Left cardiac atrium (tissue), 4 donors: Measurements from ENCODE around the gene ADCY5. TPM values are rescaled to one million over a fixed set of nuclear protein-coding genes. Genes with fewer than 3 reads are reported as not detected.
A peak's percentile ranks its signal among the peaks of the same experiment; 100 is the strongest.

Source experiments
- ATAC-seq, 2 donors: fragments of 200-7000 bp; cut with Tn5 transposase; one replicate each; pipeline ENCODE4 v1.9.1; 2020; ENCODE audit warnings: mild to moderate bottlenecking in 2 of 2, moderate library complexity in 2 of 2
- DNase-seq: peaks from one replicate; pipeline ENCODE4 v3.0.0-alpha.2; 2020
- intact Hi-C, 2 donors: fragments of 100-400 bp; cut with DNase I; formaldehyde crosslinking; loops; one replicate each; pipeline versions ENCODE4 v1.14.1 to v1.15.1; 2022 to 2023
- total RNA-seq, 2 donors: library from RNA; stranded (reverse); fragmentation: NEBNext Ultra II Directional; extraction: Animal tissue kit (Norgen Biotek cat#: 25700); gene quantifications; one replicate each; pipeline ENCODE4 v1.2.1, GENCODE V29; 2021
- donor health status: DM: no; HTN: yes; CAD: no.
- donor health status: DM: no; HTN: yes; CAD: no; lungs with severe emphysema.
- donor health status: DM: yes; HTN: yes; CAD: no.
- donor health status: Dilated cardiomyopathy.

Gene ADCY5
- total RNA-seq, 2 donors from 2014 or later = 104 to 134 TPM

DNA sequence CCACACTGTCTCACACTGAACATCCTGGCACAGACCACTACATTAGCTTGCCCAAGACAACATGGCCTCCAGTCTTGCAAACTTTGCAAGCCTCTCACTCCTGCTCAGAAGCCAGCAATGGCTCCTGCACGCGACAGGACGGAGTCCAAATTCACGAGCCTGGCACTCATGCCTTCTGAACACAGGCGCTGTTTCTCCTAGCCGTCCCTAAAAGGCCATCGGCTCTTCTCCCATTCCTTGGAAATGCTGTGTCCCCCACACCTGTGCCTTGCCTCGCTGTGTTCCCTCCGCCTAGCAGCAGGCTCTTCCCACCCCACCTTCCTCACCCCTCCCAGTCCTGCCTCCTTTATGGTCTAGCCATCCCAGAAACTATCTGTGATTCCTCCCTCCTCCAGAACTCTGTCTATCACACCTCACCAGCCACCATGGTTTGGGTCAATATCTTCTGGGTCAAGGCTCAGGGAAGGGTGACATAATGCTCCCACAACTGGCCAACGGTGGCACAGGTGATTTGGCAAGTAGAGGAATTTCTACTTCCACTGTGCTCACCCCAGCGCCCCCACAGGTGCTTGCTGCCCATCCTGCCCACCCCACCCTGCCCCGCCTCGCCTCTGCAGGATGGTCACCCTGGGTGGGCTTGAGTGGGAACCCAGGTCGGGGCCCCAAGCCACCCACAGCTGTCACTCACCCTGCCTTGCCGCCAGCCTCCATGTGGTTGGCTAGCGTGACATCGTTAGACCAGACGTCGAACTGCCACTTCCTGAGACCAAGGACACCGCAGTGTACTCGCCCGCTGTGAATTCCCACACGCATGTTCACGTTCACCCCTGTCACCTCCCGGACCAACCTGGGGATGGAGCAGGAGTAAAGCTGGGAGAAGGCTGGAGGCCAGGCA, 120.7 kb downstream of the ADCY5 start:
- intact Hi-C loops = loop anchor here (2.0 to 10.0 kb wide), 4 partner anchors 117 to 231 kb away; partner anchors contain the start of gene ADCY5 (in 1 of the 2)
- DNase-seq (no peak), ATAC-seq (no peak)

DNA sequence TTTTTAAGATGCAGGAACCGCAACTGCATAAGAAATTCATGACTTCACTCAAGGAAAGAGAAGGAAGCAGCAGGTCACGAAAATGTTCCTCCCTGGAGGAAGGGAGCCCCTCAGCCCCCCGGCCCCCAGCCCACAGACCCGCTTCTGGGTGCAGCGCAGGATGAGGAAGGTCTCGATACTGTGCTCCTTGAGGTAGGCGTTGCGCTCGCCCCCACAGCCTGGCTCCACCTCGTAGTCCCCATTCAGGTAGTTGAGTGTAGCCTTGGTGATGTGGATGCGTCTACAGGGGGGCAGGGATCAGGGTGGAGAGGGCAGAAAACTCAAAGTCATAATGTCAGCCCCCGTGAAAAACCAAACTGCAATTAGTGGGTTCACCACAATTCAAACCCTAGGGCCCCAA, 121.4 kb downstream of the ADCY5 start:
- DNase-seq (no peak), ATAC-seq (no peak)
- intact Hi-C loops = loop anchor here in 1 of 2 donors (10.0 kb wide), 2 partner anchors 117 to 227 kb away; partner anchors contain the start of gene ADCY5

DNA sequence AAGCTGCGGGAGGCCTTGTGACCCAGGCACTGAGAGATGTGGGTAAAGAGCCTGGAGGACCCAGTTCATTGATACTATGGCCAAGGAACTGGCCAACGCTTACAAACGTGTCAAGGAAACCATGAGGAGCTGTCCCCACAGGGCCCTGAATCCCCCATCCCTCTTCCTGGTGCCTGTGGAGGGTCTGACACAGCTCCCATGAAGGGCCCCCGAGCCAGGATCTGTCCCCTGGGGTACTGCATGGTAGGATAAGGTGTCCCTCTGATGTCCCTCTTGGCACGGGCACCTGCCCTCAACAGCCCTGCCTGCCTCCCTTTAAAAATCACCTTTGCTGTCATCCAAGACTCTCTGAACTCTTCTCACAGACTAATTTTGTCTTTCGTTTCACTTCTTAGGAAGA, 122.4 kb downstream of the ADCY5 start:
- no peak for ATAC-seq
- intact Hi-C loops = loop anchor here in 1 of 2 donors (10.0 kb wide), 2 partner anchors 118 to 228 kb away; partner anchors contain the start of gene ADCY5
- DNase-seq = no peak

DNA sequence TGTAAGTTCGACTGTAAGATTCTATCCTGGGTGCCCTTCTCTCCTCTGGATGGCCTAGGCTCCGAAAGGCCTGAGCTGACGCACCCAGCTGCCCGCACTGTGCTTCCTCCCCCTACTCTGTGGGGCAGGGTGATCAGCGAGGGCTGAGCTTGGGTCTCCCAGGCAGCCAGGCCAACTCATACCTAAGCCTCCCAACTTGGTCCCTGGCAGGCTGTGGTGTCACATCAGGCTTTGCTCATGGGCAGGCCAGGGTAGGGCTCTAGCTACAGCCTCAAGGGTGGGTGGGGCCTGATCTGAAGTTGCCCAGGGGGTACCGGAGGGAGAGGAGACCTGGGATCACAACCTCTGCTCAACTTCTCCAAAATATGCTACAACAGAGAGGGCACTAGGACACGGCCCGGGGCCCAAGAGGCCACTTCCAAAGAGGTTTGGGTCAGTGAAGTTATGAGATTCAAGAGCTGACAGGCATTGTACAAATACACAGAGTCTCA, 123.1 kb downstream of the ADCY5 start:
- ATAC-seq = no peak
- DNase-seq = no peak
- intact Hi-C loops = loop anchor here in 1 of 2 donors (10.0 kb wide), 2 partner anchors 119 to 229 kb away; partner anchors contain the start of gene ADCY5

DNA sequence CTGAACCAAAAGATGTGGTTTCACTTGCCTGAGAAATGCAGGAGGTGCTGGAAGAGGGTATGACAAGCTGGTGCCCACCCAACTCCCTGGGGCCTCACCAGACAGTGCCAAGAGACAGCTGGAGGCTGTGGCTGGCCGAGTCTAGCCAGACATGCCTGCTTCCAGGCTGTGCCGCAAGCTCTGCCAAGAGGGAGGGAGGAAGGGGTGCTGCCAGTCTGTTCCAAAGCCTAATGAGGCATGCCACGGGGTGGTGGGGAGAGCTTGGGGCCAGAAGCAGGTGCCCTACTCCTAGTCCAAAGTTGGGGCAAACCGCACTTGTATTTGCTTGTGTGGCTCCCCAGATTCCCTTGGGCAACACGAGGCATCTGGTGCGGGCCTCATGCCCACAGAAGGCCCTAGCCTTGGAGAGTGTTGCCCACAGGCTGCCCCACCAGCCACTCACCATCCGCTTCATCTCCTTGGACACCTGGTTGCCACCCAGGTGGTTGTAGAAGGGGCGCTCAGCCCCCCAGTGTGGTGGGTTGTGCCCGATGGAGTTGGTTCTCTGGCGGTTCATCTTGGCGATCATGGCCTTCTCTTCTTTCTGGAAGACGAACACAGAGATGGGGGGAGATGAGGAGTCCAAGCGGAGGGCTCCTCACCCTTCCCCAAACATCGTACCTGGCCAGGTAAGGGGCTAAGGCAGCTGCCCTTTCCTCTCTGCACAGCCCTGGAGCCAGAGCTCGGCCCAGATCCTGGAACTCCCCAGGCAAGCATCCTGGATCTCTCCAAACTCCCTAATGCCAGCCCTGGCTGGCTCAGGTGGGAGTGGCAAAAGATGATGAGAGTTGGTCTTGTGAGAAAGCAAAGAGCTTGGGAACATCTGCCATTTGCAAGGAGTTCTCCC, 123.8 kb downstream of the ADCY5 start:
- no peak for DNase-seq
- ATAC-seq = peak; percentile 23 to 52
- intact Hi-C loops = loop anchor here in 1 of 2 donors (10.0 kb wide), 2 partner anchors 120 to 230 kb away; partner anchors contain the start of gene ADCY5

DNA sequence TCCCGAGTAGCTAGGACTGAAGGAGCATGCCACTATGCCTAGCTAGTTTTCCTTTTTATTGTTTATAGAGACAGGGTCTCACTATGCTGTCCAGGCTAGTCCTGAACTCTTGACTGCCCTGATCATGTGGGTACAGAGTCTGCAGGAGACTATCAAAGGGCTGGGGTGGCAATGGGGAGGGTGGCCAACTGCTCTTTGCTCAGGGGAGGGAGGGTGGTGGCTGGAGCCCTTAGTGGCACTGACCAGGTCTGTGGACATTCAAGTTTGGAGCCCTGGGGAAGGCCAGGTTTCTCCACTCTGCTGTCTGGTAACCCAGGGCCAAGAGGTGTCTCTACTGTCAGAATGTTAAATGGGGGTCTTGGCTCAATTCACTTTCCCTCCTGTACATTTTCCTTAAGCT, 125.1 kb downstream of the ADCY5 start:
- intact Hi-C loops = loop anchor here in 1 of 2 donors (10.0 kb wide), 2 partner anchors 121 to 231 kb away; partner anchors contain the start of gene ADCY5
- DNase-seq (no peak), ATAC-seq (no peak)

DNA sequence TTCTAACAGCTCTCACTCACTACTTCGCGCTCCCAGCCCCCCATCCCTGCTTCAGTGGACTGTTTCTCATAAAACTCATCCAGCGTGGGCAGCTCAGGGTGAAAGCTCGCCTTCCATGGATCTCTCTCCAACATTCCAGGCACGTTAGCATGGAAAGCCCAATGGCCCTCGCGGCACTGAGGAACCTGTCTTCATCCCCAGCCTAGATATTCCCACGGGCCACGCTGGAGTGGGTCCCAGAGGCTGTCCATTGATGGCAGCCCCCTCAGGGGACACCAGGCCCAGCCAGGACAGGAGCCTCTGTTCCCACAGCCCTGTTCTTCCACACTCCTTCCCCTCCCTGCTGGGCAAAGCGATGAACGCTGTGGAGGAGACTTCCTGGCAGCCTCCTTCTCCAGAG, 126.0 kb downstream of the ADCY5 start:
- DNase-seq (no peak), ATAC-seq (no peak)
- intact Hi-C loops = loop anchor here in 1 of 2 donors (10.0 kb wide), 2 partner anchors 122 to 232 kb away; partner anchors contain the start of gene ADCY5

DNA sequence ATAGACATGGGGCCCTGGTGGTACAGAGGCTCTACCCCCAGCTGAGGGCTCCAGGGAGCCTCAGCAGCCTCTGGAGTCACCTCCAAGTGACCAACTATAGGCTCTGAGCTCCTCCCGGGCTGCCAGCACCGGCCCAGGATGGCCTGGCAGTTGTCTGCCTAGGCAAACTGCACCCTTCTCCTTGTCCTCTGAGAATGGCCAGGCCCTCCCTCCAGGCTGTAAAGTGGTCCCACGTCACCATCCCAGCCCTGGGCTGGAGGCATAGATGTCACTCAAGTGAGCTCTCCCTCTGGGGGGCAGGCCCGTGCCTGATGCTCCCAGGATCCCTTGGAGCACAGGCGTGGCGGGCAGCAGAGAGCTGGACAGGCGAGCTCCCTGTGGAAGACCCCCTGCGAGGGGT, 127.1 kb downstream of the ADCY5 start:
- no peak for DNase-seq
- intact Hi-C loops = loop anchor here in 1 of 2 donors (10.0 kb wide), 2 partner anchors 123 to 233 kb away; partner anchors contain the start of gene ADCY5

DNA sequence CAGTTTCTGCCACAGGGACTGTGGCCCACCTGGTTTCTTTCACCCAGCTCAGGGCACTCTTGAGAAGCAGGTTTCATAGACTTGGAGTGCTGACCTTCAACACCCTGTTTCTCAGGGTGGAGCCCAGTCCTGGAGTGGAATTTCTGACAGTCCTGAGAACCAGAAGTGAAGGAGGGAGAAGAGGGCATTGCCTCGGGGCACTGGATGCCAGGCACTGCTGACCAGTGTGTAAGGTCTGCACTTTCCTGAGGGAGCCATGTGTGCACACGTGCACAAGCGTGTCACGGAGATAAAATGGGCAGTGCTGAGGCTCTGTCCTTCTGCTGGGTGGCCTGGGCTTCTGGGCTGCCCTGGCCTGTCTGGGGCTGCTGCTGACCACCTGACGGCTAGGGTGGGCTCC, 128.7 kb downstream of the ADCY5 start:
- no peak for ATAC-seq
- intact Hi-C loops = loop anchor here in 1 of 2 donors (10.0 kb wide), 2 partner anchors 125 to 235 kb away; partner anchors contain the start of gene ADCY5

More for the DNA sequence above, 127.1 kb downstream of the ADCY5 start:
- ATAC-seq = no peak

DNA sequence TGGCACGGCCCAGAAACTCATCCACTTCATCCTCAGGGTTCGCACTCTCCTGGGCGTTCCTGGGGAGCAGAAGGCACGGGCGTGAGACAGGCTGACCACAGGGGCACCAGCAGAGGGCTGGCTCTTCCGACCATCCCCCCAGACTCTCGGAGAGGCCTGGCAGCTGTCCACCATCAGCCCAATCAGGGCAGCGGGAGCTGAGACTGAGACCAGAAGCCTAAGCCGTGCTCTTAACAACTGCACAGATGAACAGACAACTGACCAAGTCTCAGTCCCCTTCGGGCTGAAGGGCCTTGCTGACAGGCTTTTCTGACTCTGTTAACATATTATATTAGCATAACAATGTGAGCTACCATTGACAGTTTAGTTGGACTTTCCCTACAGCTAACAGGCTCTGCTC, 129.1 kb downstream of the ADCY5 start:
- ATAC-seq (peak; percentile 24 to 32), DNase-seq (no peak)
- intact Hi-C loops = loop anchor here in 1 of 2 donors (10.0 kb wide), 2 partner anchors 125 to 235 kb away; partner anchors contain the start of gene ADCY5

More for the DNA sequence above, 128.7 kb downstream of the ADCY5 start:
- DNase-seq = no peak

DNA sequence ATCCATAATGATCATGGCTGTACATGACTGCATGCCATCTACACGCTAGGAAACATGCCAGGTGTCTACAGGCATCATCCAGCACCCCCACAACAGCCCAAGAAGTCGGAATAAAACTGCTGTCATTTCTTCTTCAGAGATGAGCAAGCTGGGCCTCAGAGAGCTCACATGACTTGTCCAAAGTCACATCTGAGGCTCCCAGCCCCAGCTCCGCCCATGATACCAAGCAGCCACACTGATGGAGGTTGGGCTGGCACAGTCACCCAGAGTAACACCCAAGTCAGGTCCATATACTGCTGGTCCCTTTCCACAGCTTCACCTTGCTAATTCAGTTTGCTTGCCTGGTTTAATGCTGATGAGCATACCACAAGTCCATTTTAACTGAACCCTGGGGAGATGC, 130.5 kb downstream of the ADCY5 start:
- DNase-seq (no peak), ATAC-seq (peak in 1 of 2 donors; percentile 9)
- intact Hi-C loops = no loop called here

DNA sequence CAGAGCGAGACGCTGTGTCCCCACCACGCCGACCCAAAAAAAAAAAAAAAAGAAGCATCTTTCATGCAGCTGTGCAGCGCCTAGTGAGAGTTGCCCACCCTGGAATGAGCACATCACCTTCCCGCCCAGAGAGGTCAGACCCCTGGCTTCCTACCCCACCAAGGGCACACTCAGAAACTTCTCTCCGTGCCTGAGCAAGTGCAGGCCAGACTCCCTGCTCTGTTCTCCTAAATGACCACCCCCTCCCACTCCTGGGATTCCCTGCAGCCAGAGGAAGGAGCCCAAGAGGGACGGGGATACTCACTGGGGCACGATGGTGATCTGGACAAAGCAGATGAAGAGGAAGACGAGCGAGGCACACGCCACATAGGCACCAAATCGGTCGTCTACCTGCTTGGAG, 131.2 kb downstream of the ADCY5 start:
- ATAC-seq (no peak), DNase-seq (no peak)

DNA sequence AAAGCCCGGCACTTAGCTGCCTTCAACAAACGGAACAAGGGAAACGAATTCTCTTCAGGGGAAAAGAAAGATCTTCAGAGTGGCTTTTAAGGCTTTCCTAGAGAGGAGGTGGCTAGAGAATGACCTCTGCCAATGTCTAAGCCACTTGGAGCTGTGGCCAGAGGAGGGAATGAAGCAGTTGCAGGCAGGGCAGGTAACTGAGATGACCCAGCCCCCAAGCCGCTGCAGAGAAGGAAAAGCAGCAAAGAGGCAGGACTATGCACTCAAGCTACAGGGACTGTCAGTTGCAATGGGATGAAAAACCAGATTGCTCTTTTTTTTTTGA, 133.7 kb downstream of the ADCY5 start:
- ATAC-seq = no peak
- intact Hi-C loops = no loop called here
- no peak for DNase-seq

More for the DNA sequence above, 131.2 kb downstream of the ADCY5 start:
- intact Hi-C loops = no loop called here

DNA sequence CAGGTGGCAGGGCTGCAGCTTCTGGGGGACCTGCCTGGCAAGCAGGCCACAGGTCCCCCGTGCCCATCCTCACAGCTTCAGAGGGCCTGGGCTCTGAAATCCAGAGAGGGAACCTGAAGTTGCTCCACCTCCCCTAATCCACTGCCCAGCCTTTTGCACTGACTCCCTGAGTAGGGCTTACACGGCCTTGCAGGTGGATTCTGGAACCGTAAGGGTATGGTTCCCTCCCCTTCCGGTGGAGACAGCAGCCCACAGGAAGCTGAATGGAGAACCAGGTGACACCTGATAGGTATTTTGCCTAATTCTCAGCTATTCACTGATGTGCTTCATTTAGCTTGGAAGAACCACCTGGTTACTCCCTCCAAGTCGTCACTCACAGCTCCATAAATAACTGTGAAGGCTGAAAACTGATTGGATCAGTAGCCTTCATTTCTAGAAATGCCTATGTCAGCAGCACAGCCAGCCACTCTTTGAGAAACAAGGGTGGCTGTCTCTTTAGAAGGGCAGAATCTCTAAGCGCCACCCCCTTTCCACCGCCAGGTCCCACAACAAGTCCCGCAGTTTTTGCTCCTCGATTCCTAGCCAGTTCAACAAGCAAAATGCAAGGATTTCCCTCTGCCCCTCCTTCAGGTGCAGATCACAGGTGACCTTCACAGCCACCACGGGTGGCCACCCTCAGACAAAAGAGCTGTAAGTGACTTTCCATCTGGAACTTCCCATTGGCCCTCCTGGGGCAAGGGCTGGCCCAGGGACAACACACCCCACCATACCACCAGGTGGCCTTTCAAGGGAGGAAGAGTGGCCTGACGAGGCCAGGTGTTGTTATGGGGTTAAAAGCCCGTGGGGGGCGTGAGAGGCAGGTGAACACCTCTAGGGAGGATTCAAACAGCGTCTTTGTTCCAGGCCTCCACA, 134.3 kb downstream of the ADCY5 start:
- DNase-seq = no peak
- ATAC-seq = peak in 1 of 2 donors; percentile 39
- intact Hi-C loops = no loop called here

DNA sequence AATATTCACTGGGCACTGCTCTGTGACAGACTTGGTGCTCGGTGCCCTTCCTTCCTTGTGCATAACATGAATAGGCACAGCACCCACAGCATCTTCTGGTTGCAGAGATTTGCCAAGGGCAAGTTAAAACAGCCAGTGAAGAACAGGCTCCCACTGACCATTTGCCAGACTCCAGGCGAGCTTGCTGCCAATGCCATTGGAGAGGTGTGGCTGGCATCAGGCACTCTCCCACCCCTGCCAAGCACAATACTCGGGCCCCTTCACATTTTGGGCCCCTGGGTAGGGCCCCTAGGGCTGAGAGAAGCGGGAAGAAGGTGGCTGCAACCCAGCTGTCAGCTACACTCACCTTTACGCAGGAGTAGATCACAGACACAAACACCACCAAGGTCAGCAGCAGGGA, 135.0 kb downstream of the ADCY5 start:
- ATAC-seq (peak; percentile 59 to 78), DNase-seq (no peak)
- intact Hi-C loops = no loop called here

DNA sequence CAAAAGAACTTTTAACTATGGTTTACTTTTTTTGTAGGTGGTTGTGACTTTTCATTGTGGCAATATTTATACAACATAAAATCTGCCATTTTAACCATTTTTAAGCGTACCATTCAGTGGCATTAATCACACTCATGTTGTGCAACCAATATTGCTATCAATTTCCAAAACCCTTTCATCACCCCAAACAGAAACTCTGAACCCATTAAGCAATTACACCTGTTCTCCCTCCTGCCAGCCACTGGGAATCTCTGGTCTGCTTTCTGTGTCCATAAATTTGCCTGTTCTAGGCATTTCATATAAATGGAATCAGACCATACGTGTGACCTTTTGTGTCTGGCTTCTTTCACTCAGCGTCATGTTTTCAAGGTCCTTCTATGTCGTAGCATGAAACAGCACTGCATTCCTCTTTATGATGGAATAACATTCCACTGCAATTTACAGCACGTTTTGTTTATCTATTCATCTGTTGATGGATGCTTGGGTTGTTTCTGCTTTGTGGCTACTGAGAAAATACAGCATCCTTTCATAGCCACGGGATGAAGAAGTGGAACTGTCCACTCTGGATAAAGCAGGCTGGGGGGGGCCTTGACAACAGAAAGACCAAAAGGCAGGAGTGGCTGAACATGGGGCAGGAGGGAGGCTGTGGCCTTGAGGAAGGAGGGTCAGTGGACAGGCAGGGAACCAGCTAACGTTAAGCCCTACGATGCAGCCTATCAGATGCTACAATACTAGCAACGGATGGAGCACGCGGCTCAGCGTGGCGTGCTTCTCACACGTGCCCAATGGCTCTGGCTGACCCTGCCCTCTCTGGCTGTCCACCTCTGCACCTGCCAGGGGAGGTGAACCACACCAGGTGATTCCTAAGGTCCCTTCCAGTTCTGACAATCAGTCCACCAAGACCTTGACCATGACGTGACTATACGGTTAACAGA, 136.3 kb downstream of the ADCY5 start:
- DNase-seq = no peak
- intact Hi-C loops = no loop called here
- no peak for ATAC-seq

DNA sequence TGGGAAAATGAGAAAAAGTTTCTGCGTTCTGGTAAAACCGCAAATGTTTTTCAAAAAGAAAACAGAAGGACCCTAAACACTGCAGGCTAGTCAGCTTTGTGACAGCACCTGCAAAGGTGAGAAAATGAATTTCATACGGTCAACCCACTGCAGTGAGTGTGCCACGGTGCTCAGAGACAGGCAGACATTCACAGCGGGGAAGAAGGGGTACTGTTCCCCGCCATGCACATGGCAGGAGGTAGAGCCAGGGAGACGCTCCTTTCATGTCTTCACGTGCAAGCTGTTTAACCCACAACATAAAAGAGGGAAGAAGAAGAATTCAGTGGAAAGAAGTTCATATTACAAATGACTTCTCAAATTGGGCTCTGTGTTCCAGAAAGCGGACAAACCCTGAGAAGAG, 137.7 kb downstream of the ADCY5 start:
- intact Hi-C loops = no loop called here
- no peak for DNase-seq
- ATAC-seq = no peak
